ENCODE results near the gene APOA1.

DNA sequence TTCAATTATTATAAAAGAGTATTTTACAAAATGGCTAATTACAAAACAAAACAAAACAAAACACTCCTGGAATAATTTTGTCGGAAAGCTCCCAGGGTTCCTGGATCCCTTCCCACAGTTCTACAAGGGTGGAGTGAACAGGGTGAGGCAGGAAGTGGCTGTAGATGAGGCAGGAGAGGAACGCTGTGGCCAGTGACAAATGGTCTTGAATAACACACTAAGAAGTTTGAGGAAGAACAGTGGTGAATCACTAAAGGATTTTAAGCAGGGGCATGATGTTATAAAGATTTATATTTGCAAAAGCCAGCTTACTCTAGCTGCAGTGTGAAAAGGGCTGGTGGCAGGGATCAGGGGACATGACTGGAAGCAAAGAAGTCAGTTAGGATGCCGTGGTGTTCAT lies 33.8 kb upstream of the APOA1 start:
- TF ChIP-seq POLR2A (IDR thresholded peaks at IDR 0.05; ENCODE audit: low read depth, low read length): no peak
- TF ChIP-seq POLR2AphosphoS5 (IDR thresholded peaks at IDR 0.05; ENCODE audit: low read depth, low read length): no peak
- TF ChIP-seq POU2F2 (IDR thresholded peaks at IDR 0.05; ENCODE audit: low read depth, low read length): no peak

Measured in GM12891 (cell line).